ENCODE measurements around the gene KLK5.
"Not testable (repeated sequence)": the region's sequence is repeated elsewhere in the genome, so short reads cannot be mapped to it uniquely, and the experiment has no call there.

KLK5 gene

GRCh38 chr19:50952910-50953309 lies at the start of gene KLK5:
Gene KLK5, minus strand, starts transcription at chr19:50953038. Its CDS starts 381 bp downstream, at chr19:50952657.
- no peak for DNase-seq

GRCh38 chr19:51002089-51002532 lies 49.3 kb upstream of the KLK5 start:
- DNase-seq: no peak

GRCh38 chr19:51001515-51001914 lies 48.7 kb upstream of the KLK5 start, which contains the start of gene KLK8:
Gene KLK8, minus strand, starts transcription at chr19:51001604. Its CDS starts 437 bp downstream, at chr19:51001167.
- DNase-seq: no peak

DNA sequence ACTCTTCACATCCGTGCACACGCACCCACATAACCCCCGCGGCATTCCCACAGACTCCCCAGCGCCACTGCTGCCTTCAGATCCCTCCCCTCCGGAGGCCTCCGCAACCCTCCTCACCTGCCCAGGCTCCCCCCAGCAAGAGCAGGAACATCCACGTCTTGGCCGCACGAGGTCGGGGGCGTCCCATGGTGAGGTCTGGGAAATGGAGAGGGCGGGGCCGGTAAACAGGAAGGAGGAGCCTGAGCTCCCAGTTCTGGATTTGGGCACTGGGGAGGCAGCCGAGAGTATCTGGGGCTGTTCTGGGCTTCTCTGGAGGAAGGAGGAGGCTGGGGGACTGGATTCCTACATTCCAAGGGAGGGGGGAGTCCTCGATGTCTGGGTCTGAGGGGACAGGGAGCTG lies 48.1 kb upstream of the KLK5 start:
- no peak for DNase-seq

DNA sequence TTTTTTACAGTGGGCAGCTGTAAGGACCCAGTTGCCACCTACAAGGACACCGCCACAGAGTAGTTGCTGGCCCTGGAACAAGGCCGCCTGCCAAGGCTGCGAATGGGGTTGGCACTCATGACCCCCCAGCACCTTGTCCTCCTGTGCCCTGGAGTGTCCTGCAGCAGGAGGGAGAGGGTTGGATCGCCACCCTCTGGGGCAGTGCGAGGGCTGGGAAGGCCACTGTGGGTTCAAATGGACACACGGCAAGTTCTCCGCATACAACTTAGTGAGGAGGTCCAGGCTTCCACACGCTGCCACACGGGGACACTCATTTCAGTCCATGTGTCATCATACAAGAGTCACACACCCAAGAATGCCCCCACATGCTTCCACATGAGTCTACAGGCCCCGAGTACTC lies 47.6 kb upstream of the KLK5 start:
- DNase-seq: no peak

GRCh38 chr19:50998686-50999085 lies 45.8 kb upstream of the KLK5 start:
- no peak for DNase-seq

DNA sequence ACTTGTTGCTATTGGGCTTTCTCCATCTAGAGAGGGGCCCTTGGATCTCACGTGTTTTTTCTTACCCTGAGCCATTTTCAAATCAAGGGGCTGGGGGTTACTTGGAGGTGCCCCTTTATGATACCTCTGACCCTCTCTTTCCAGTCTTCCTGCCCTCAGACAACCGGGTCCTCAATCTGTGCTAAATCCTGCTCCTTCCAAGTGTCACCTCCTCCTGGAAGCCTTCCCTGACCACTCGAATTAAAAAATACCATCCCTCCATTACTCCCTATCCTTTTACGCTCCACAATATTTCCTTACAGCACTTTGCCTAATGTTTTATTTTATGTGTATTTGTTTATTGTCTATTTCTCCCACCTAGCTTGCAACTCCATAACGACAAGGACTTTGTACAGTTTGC lies 45.2 kb upstream of the KLK5 start:
- DNase-seq: no peak

- no peak for DNase-seq
Observed at GRCh38 chr19:50994129-50994528, 41.3 kb upstream of the KLK5 start.

- DNase-seq: no peak
Observed at GRCh38 chr19:50992666-50993035, 39.8 kb upstream of the KLK5 start.

DNA sequence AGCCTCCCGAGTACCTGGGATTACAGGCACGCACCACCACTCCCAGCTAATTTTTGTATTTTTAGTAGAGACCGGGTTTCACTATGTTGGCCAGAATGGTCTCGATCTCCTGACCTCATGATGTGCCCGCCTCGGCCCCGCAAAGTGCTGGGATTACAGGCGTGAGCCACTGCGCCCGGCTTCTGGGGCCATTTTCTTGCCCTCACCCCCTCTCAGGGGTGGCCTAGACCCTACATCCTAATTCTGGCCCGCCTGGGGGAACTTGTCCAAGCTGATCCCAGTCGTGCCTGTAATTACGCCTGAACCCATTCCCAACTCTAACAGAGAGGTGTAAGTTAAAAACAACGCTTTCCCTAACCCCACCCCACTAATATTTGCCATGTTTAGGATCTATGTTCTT lies 31.6 kb upstream of the KLK5 start:
- not testable (repeated sequence) for DNase-seq

GRCh38 chr19:50983625-50984292 lies 30.9 kb upstream of the KLK5 start, which contains the start of gene KLK7:
Gene KLK7, minus strand, starts transcription at chr19:50983917. Its CDS starts 1,518 bp downstream, at chr19:50982399.
- DNase-seq: no peak

DNA sequence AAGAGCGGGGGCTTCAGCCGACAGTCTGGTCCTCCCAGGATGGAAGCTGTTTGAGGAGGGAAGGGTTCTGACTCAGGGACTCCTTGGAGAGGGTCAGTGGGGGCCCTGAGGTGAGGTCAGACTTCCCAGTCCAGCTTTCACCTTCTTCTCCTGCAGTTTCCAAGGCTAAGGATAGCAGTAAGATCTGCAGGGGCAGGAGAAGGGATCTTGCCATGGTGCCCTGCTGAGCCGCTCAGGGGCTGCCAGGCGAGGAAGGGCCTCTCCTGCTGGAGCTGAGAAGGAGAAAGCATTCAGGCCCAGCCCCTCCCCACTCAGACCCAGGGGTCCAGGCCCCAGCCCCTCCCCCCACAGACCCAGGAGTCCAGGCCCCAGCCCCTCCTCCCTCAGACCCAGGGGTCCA lies 29.3 kb upstream of the KLK5 start:
- DNase-seq: no peak

DNA sequence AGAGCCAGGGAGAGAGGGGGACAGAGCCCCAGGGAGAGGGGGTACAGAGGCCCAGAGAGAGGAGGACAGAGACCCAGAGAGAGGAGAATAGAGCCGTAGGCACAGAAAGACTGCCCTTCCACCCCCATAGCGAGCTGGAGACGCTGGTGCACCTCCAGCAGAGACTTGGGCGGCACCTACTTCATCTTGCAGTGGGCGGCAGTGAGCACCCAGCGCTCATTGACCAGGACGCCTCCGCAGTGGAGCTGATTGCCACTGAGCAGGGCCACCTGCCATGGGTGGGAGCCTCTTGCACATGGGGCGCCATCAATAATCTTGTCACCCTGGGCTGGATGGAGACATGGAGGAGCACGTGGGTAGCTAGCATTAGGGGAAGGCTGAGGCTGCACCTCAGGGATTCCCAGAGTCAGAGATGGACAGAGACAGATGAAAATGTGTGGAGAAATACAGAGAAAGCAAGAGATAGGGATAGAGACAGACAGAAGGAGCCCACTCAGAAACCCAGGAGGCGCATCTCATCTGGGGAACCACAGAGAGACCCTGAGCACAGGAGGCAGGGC lies 28.8 kb upstream of the KLK5 start:
- DNase-seq: no peak

GRCh38 chr19:50980208-50980607 lies 27.4 kb upstream of the KLK5 start:
- no peak for DNase-seq

GRCh38 chr19:50979758-50980157 lies 26.9 kb upstream of the KLK5 start:
- no peak for DNase-seq

- no peak for DNase-seq
Observed at GRCh38 chr19:50978772-50979390, 26.0 kb upstream of the KLK5 start.

DNA sequence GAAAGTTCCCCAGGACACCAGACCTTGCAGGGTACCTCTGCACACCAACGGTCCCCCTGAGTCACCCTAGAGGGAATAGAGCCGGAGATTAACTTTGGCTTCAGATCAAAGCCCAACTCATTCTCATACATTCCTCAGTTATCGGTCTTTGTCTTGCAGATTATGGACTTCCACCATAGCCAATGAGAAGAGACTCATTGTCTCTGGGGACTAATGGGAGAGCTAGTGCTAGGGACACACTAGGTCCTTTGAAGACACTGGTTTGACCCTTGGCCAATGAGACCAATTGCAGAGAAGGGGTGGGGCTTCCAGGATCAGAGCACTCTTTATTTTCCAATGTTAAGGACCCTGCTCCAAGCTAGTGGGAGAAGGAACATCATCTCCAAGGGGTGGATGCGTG lies 24.8 kb upstream of the KLK5 start:
- DNase-seq: no peak

DNA sequence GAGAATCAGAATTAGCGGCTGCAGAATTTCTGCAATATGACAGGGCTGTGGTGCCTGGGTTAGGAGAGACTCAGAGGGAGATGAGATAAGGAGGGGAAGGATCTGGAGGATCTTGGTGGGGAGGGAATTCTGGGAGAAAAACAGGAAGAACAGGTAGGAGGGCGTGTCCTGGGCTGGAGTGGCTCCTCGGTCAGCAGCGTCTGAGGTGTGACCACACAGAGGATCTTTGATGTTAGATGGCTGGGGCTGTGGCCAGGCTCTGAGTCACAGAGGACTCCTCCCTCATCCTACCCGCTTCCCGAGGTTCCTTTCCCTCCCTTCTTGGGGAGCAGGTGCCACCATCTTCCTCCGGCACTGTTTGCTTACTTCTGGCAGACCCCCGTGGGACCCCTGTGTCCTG lies 22.9 kb upstream of the KLK5 start:
- DNase-seq: no peak

DNA sequence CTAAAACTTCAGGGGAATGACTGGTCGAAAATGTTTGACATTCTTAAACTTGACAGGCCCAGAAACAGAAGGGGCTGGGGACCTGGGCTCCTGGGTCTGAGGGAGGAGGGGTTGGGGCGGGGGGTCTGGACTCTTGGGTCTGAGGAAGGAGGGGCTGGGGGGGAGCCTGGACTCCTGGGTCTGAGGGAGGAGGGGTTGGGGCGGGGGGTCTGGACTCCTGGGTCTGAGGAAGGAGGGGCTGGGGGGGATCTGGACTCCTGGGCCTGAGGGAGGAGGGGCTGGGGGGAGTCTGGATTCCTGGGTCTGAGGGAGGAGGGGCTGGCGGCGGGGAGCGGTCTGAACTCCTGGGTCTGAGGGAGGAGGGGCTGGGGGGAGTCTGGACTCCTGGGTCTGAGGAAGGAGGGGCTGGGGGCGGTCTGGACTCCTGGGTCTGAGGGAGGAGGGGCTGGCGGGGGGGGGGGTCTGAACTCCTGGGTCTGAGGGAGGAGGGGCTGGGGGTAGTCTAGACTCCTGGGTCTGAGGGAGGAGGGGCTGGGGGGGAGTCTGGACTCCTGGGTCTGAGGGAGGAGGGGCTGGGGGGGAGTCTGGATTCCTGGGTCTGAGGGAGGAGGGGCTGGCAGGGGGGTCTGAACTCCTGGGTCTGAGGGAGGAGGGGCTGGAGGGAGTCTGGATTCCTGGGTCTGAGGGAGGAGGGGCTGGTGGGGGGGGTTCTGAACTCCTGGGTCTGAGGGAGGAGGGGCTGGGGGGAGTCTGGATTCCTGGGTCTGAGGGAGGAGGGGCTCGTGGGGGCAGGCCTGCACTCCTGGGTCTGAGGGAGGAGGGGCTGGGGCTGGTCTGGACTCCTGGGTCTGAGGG lies 22.1 kb upstream of the KLK5 start:
- no peak for DNase-seq

DNA sequence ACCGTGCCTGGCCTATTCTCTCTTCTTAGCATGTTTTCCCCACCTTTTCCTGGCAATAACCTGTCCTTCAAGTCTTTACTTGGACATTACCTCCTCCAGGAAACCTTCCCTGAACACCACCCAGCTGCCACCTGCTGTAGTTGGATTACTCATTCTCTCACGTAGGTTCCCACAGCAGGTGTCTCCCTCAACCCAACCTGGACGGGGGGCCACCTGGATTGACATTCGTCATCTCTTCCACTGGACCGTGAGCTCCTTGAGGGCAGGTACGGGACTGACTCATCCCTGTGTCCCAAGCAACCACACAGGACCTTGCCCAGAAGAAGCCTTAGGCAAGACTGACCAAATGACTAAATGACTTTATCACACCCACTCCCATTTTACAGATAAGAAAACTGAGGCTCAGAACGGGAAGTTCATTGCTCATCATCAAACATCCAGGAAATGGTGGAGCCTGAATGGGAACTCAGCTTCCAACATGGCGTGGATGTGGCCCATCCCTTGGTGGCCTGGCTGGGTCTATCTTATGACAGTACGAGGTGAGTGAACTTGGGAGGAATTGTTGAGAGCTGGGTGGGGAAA lies 20.0 kb upstream of the KLK5 start:
- DNase-seq: no peak

- not testable (repeated sequence) for DNase-seq
Observed at GRCh38 chr19:50969810-50970209, 17.0 kb upstream of the KLK5 start.

- DNase-seq: no peak
Observed at GRCh38 chr19:50969413-50969760, 16.5 kb upstream of the KLK5 start, which contains the start of gene KLK6. Gene KLK6, minus strand, starts transcription at chr19:50969591. Its CDS starts 1,487 bp downstream, at chr19:50968104.

All from NCI-H2107 (cell line).